IPS-20b (cell line): ENCODE data around the gene BUD31.

Source experiments
- H3K27ac ChIP-seq: one replicate; pipeline ENCODE4 v1.5.1; 2013; ENCODE audit warnings: low read length
- H3K27me3 ChIP-seq: 2 replicates; pipeline ENCODE4 v1.6.1; 2013; ENCODE audit warnings: mild to moderate bottlenecking, low read length, inconsistent platforms; ENCODE audit not compliant: insufficient read depth
- H3K36me3 ChIP-seq: 2 replicates; pipeline ENCODE4 v1.6.1; 2013; ENCODE audit warnings: low read depth, mild to moderate bottlenecking, inconsistent platforms, low read length, moderate library complexity; ENCODE audit not compliant: insufficient read depth
- H3K4me1 ChIP-seq: 2 replicates; pipeline ENCODE4 v1.6.1; 2013; ENCODE audit warnings: mild to moderate bottlenecking, control low read depth, inconsistent platforms, low read length, moderate library complexity; ENCODE audit not compliant: insufficient read depth
- H3K4me3 ChIP-seq: 2 replicates; pipeline ENCODE4 v1.5.1; 2013; ENCODE audit warnings: mild to moderate bottlenecking, low read length, inconsistent platforms
- H3K9ac ChIP-seq: 2 replicates; pipeline ENCODE4 v1.6.1; 2013; ENCODE audit warnings: low read depth, mild to moderate bottlenecking, inconsistent platforms, low read length, moderate library complexity
- H3K9me3 ChIP-seq: 2 replicates; pipeline ENCODE4 v1.6.1; 2013; ENCODE audit warnings: mild to moderate bottlenecking, low read depth, low read length, inconsistent platforms; ENCODE audit not compliant: insufficient read depth

BUD31 gene

DNA sequence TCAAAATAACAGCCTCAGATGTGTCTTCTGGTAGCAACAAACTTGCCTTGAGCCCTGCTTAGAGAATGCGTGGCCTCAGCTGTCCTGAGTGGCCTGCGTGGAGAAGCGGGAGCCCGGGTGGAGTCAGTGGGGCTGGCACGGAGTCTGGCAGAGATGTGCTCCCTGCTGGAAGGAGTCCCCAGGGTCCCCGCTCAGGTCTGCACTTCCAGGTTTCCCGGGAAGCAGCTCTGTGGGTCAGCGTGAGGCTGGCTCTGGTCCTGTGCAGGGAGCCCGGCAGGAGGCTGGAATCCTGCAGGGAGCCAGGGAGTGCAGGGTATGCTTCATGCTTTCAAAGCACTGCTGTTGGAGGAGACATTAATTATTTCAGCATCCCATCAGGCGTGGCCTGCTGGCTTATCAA is 40.1 kb downstream of the BUD31 start:
- Histone ChIP-seq H3K36me3 (peaks cover 97% of the 10 kb centered on the region), H3K9ac (no peak overlapping the region), H3K4me1 (no peaks in the 10 kb centered on the region), H3K27ac (no peak overlapping the region), H3K27me3 (no peaks in the 10 kb centered on the region), H3K9me3 (no peaks in the 10 kb centered on the region), H3K4me3 (no peak overlapping the region)

DNA sequence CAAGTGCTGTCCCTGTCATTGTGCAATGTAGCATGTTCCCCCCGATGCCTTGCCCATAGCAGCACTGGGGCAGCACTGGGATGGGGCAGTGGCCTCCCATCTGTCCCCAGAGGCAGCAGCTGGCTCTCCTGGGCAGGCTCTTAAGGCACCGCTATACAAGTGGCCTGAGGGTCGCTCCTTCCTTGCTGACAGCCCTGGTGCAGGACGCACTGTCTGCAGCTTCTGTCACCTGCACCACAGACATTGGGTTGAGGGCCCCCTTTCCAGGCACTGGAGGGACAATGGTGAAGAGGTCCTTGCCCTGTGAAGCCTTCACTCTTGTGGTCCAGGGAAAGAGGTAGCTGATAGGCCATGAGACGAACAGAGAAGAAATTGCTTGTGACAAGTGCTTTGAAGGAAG is 40.6 kb downstream of the BUD31 start:
- H3K27ac ChIP-seq = no peak overlapping the region
- no peaks in the 10 kb centered on the region for H3K4me1 ChIP-seq
- H3K9me3 ChIP-seq = no peaks in the 10 kb centered on the region
- H3K36me3 ChIP-seq = peaks cover 97% of the 10 kb centered on the region
- H3K27me3 ChIP-seq = no peaks in the 10 kb centered on the region
- no peak overlapping the region for H3K9ac ChIP-seq
- no peak overlapping the region for H3K4me3 ChIP-seq

DNA sequence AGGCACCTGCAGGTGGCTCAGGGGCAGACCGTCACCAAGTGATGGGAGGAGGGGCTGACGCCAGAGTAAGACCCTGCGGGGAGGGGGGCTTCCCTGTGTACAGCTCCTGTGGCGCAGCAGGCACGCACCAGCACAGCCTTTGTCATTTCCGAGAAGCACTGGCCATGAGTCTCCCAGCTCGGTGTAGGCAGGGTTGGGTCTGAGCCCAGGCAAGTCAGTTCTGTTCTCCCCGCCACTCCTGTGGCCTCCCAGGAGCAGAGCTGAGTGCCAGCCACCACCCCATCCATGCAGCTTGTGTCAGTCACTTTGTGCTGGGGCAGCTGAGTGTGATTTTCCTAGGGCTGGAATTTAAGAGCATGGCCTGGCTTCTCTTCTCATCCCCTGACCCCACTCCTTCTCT is 43.2 kb downstream of the BUD31 start:
- Histone ChIP-seq H3K27ac (no peak overlapping the region), H3K9ac (no peak overlapping the region), H3K9me3 (no peaks in the 10 kb centered on the region), H3K27me3 (no peaks in the 10 kb centered on the region), H3K36me3 (peaks cover 98% of the 10 kb centered on the region), H3K4me3 (no peak overlapping the region), H3K4me1 (no peaks in the 10 kb centered on the region)

DNA sequence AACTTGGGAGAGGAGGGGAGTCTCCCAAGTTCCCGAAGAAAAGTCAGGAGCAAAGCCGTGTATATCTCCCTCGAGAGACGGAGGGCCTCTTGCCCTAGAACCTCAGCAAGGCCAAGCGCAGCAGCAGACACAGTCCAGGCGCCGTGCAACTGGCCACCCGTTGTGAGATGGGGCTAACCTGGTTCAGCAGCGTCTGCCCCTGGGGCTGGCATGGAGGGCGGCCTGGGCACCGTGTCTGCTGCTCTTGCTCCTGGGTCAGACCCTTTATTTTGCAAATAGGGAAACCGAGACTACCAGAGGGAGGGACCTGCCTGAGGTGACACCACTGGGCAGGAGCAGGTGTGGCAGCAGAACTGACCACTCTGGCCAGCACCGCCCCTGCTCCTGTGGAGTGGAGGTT is 43.8 kb downstream of the BUD31 start:
- Histone ChIP-seq H3K27me3 (no peaks in the 10 kb centered on the region), H3K4me1 (no peaks in the 10 kb centered on the region), H3K36me3 (peaks cover 99% of the 10 kb centered on the region), H3K27ac (no peak overlapping the region), H3K9ac (no peak overlapping the region), H3K9me3 (no peaks in the 10 kb centered on the region), H3K4me3 (no peak overlapping the region)

DNA sequence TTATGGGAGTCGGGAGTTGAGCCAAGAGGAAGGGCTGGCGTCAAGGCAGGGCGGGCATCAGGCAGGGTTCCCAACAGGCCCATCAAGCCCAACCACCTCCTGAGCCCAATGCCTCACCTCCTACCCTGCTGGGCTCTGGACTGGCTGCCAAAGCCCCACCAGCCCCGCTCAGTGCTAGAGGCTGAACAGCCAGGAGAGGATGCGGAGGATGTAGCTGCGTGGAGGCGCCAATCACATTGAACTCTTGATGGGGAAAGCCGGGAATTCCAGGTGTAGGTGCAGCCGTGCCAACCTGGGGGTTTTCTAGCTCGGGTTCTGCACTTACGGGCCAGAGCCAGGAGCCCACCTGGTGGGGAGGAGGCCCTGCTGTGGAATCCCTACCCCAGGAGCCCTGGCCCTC is 44.3 kb downstream of the BUD31 start:
- Histone ChIP-seq H3K4me1 (no peaks in the 10 kb centered on the region; the same call in 1 of the 2 replicates), H3K27ac (no peak overlapping the region), H3K9me3 (no peaks in the 10 kb centered on the region), H3K4me3 (no peak overlapping the region), H3K36me3 (peaks cover 99% of the 10 kb centered on the region), H3K27me3 (no peaks in the 10 kb centered on the region), H3K9ac (no peak overlapping the region)

DNA sequence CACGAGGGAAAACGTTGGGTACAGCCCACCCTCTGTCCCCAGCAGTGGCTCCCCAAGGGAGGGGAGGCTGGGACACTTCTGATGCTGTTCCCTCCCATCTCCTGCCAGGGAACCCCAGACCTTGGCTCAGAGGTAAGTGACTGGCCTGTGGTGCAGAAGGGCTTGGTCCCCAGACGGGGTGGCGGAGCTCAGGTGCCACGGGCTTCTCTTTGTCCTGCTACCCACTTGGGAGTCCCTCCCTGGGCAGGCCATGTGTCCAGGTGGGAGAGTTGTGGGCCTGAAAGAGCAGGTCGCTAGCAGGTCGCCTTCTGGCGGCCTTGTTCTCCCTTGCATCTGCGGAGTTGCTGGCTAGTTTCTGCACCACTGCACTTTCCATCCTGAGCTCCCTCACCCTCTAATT is 47.1 kb downstream of the BUD31 start:
- Histone ChIP-seq H3K27ac (no peak overlapping the region), H3K4me3 (no peak overlapping the region), H3K9me3 (no peaks in the 10 kb centered on the region), H3K27me3 (no peaks in the 10 kb centered on the region), H3K9ac (no peak overlapping the region), H3K4me1 (no peaks in the 10 kb centered on the region; the same call in 1 of the 2 replicates), H3K36me3 (peaks cover 99% of the 10 kb centered on the region)

DNA sequence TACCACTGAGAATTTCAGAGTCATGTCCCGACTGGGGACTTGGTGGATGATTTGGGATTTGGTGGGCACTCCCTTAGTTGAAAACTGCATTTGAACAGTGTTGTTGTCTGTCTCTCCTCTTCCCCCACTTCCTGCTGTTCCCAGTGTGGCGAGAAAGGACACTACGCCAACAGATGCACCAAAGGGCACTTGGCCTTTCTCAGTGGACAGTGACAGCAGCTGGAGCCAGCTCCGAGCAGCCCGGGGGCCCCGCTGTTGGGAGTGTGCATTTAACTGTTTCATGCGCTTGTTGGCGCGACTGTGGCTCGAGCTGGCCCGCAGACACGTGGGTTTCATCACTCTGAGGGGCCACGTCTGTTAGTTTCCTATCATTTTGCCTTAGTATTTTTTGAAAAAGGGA is 47.5 kb downstream of the BUD31 start:
- H3K9me3 ChIP-seq = no peaks in the 10 kb centered on the region
- peaks cover 98% of the 10 kb centered on the region for H3K36me3 ChIP-seq
- no peaks in the 10 kb centered on the region for H3K27me3 ChIP-seq
- no peak overlapping the region for H3K4me3 ChIP-seq
- no peaks in the 10 kb centered on the region; the same call in 1 of the 2 replicates for H3K4me1 ChIP-seq
- no peak overlapping the region for H3K27ac ChIP-seq
- H3K9ac ChIP-seq = no peak overlapping the region

DNA sequence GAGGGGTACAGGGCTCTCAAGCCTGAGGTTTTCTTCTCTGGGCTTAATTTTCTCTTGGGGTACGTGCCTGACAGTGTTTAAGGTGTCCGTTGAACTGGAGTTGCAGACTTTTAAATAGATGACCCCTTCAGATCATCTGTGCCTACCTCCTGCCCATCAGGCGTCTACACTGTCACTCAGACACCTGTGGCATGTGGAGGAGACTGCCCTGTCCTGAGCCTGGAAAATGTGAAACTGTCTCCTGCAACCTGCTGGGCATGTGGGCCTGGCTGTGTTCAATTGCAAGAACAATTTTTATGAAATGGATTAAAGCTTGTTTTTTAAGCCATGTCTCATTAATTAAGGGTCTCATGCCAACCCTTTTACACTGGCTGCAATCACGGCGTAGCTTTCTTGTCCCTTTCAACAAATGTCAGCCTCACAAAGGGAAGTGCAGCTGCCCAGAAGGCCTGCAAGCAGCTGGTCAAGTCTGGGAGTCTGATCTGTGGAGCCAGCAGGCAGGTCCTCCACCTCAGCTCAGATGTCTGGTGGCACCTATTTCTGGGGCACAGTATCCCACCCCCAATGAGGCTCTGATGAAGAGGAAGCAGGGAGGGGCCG is 48.4 kb downstream of the BUD31 start:
- peaks cover 93% of the 10 kb centered on the region for H3K36me3 ChIP-seq
- H3K27ac ChIP-seq = no peak overlapping the region
- H3K9ac ChIP-seq = no peak overlapping the region
- H3K4me1 ChIP-seq = no peaks in the 10 kb centered on the region; the same call in 1 of the 2 replicates
- no peaks in the 10 kb centered on the region for H3K27me3 ChIP-seq
- no peak overlapping the region for H3K4me3 ChIP-seq
- H3K9me3 ChIP-seq = no peaks in the 10 kb centered on the region

DNA sequence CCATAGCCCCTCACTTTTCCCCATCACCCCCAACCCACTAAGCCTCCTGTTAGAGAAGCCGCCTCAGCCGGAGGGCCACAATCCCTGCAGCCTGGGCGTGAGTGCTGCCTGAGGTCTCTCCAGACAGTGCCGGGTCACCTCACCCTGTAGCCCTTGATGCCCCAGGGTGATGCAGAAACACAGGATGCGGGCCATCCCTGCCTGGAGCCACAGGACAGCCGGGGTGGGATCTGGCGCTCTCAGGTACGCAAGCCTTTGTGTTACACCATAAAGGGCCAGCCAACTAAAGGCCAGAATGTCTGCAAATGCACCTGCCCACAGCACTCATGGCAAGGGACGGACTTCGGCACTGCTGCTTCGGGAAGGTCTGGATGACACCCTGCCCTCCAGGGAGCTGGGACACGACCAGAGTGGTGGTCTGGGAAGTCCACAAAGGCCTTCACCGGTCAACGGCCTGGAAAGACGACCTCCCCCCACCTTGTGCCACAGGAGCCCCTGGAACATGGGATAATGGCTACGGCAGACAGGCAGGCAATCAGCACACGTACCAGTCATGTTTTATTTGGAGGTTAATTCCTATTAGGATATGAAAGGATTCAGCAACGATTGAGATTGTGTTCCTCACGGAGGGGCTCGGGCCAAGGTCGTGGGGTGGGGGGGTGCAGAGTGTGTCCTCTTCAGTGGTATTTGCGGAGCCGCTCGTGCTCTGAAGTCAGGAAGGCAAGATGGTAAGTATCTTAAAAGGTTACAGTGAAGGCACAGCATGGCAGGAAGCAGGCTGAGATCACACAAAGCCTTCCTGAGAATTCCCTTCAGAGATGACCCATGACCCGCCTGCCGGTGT is 49.1 kb downstream of the BUD31 start:
- Histone ChIP-seq H3K9me3 (no peaks in the 10 kb centered on the region), H3K27ac (no peak overlapping the region), H3K9ac (no peak overlapping the region), H3K4me1 (no peaks in the 10 kb centered on the region; the same call in 1 of the 2 replicates), H3K36me3 (peaks cover 90% of the 10 kb centered on the region), H3K27me3 (no peaks in the 10 kb centered on the region), H3K4me3 (no peak overlapping the region)

DNA sequence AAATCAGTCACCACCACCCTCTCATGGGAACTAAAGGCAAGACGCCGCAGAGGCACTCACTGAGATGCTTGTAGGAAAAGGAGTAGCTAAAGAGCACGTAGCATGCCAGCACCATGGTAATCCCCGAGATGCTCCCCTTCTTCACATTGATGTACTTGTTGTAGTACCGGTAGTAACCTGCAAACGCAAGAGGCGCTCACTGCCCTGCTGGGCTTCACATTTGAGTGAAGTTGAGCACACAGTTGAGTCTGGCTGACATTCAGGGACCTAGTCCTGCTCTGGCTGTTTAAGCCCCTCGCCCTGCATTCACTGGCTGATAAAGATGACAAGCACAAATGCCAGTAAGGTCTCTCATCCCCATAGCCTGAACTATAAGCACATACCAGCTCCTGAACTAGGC is 50.3 kb downstream of the BUD31 start:
- Histone ChIP-seq H3K27ac (no peak overlapping the region), H3K4me1 (no peaks in the 10 kb centered on the region; the same call in 1 of the 2 replicates), H3K9me3 (no peaks in the 10 kb centered on the region), H3K9ac (no peak overlapping the region), H3K27me3 (no peaks in the 10 kb centered on the region), H3K36me3 (peaks cover 89% of the 10 kb centered on the region), H3K4me3 (no peak overlapping the region)

DNA sequence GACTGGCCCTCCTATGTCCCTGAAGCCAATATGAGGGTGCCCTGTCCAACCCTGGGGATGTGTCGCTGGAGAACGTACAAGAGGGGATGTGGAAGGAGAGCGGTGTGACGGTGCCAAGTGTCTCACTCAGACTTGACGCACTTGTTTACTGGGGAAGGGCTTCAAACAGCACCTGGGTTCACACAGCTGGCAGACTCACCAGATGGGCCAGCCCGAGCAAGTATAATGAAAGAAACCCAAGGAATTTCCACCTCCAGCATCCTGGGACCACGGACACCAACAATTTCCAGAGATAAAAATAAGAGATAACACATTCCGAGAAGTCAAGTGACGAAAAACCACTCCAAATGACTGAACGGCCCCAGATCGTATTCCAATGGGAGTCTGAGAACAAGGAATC is 51.9 kb downstream of the BUD31 start:
- Histone ChIP-seq H3K9me3 (no peaks in the 10 kb centered on the region), H3K9ac (no peak overlapping the region), H3K36me3 (peaks cover 75% of the 10 kb centered on the region), H3K4me1 (no peaks in the 10 kb centered on the region; the same call in none of the 2 replicates), H3K4me3 (no peak overlapping the region), H3K27ac (no peak overlapping the region), H3K27me3 (no peaks in the 10 kb centered on the region)

DNA sequence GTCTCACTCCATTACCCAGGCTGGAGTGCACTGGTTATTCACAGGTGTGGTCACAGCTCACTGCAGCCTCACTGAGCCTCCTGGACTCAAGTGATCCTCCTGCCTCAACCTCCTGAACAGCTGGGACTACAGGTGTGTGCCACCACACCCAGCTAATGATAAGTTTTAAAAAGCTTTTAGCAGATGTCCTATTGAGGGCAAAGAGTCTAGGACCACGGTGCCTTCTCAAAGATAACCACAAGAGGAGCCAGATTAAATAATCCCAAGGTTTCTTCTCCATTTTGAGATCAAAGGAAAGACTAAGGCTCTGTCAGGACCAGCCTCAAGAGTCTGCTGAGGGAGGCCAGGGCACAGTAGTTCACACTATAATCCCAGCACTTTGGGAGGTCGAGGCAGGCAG is 52.5 kb downstream of the BUD31 start:
- no peaks in the 10 kb centered on the region for H3K9me3 ChIP-seq
- no peak overlapping the region for H3K4me3 ChIP-seq
- no peak overlapping the region for H3K9ac ChIP-seq
- H3K36me3 ChIP-seq = peaks cover 69% of the 10 kb centered on the region
- no peaks in the 10 kb centered on the region; the same call in none of the 2 replicates for H3K4me1 ChIP-seq
- no peak overlapping the region for H3K27ac ChIP-seq
- H3K27me3 ChIP-seq = no peaks in the 10 kb centered on the region
